IPS DF 4.7 (cell line): ENCODE measurements around the gene DPM2.

Experiments
- DNase-seq: peaks from one replicate; pipeline ENCODE4 v3.0.0-alpha.2; 2013; ENCODE audit warnings: low spot score; ENCODE audit errors: extremely low read depth

DPM2 gene

DNA sequence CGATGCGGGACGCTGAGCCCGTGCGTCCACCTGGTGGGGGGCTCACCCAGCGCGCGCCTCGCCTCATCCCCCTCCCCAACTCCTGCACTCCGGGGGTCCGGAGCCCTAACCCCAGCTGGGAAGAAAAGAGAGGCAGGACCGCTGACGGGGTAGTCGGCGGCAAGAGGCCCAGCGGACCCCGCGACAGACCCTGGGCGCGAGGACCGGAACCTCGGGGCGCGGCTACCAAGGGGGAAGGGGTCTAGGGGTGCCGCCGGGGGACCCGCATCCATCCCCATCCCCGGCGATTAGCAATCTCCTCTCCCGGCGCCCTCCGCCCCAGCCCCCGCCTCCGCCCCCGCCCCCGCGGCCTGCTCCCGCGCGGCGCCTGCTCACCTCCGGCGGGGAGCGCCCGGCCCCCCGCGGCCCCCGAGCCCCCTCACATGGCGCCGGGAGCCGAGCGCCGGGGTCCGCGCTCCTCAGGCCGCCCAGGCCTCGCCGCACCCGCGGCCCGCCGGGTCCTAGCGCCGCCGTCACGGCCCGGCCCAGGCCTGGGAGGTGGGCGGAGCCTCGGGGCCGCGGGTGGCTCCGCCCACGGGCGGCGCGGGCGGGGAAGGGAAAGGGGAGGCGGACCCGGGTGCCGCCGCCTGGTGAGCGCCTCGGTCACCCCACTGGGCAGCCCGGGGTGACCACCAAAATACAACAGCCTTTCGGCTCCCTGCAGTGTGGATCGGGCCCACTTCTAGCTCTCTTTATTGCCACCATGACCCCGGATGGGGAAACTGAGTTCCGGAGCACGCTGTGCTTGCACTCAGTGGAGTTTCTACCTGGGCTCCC lies 38.3 kb downstream of the DPM2 start, which contains the start of gene ST6GALNAC6:
Gene ST6GALNAC6 (minus strand): TSS at position 476 of the 816 bp plus-strand sequence. CDS start 1,622 bp downstream, outside the sequence.
- no peak for DNase-seq

DNA sequence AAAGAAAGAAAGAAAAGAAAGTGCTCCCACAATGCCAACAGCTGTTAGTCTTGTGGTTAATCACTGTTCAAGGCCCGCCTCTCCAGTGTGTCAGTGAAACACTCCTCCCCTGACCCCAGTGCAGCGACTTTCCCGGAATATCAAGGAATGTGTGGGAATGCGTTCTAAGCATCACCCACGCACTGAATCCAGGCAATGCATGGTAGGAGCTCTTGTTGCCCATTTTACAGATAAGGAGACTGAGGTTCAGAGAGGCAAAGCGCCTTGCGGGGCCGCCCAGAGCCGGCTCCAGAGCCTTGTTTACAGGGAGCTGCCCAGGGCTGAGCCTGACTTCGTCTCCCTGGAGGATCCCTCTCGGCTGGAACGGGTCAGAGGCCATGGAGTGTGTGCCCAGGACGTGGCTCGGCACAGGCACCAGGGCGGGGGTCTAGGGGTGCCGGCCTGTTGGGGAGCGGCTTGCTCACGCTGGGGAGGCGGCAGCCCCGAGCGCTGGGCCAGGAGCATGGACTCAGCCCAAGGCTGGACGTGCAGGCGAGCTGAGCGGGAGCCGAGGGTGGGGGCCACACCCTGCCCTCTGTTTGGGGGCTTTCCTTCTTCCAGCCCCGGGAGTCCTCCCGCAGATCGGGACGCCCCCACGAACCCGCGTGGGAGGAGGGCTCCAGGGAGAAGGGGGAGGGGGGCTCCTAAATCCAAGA lies 39.1 kb downstream of the DPM2 start:
- DNase-seq, result no peak

DNA sequence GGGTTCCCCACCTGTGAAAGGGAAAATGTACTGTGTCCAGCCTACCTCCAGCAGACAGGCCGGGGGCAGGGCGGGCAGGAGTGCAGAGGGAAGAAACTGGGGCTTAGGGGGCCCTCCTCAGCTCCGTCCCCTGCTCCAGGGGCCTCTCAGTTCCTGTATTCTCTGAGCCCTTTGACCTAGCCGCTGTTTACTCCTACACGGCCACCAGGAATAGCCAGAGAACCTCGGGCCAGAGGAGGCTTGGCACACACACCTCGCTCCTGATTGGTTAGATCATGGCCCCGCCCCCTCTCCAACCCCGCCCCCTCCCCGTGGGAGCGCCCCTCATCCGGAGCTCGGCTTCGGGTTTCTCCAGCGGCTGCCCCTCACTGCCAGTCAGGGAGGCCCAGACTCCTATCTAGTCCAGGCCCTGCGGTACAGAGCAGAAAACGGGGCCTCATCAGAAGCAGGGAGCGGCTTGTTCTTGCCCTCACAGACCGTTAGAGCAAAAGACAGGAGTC lies 40.4 kb downstream of the DPM2 start:
- no peak for DNase-seq

DNA sequence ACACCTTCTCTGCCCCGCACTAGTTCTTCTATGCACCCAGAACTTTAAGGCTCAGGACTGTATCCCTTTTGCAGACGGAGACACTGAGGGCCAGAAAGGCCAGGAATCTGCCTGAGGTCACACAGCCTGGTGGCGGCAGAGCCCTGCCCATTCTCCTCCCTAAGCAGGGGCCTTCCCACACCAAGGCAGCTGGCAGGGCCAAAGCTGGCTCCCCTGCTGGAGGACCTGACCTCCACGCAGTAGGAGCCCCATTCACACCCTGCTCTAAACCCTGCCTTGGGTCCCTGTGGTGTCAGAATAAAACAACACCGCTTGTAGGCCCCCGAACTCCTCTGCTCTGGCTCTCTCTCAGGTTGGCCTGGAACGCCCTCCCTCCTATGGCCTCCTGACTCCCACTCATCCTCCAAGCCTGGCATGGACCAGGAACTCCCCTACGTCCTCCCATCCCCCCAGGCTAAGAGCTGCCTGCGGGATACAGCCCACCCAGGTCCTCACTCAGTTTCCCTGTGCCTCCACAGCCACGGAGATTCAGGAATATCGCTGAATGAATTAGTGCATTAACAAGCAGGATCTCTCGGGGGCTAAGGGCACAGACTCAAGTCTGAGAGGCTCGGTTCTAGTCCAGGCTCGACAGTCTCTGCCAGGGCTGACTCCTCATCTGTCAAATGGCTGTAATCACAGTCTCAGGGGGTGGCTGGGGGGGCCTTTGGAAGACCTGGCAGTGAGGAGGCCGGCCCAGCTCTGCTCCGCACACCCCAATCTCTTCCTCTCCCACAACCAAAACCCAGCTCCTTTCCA lies 41.1 kb downstream of the DPM2 start:
- no peak for DNase-seq

DNA sequence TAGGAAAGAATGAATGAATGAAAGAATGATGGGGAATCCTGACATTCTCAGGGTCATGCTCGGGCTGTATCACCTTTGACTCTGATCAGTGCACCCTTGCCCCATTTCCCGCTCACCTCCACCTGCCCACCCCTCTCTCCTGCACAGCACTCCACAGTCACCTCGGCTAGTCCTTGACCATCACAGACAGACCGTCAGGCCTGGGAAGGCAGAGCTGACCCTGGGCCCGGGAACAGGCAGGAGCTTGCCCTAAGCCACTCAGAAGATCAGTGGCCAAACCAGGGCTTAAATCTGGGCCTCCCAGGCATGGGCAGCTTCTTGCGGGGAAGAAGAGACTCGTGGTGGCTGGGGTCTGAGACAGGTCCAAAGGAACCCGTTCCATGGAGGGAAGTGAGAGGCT lies 41.8 kb downstream of the DPM2 start:
- no peak for DNase-seq

DNA sequence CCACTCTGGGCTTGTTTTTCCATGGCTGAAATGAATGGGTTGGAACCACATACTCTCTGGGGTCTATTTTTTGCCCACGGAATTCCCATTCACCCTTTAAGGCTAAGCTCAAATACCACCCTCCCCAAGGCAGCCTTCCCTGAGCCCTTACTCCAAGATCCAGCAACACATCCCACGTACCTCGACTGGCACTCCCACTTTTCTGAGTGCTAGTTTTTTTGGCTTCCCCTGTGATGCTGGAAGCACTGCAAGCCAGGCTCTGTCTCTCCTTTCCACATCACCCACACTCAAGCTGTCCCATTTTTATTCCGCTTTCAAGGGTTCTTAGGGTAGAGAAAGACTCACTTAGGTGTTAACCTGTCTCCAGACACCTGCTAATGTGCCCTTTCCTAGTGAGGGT lies 44.3 kb downstream of the DPM2 start:
- no peak for DNase-seq

DNA sequence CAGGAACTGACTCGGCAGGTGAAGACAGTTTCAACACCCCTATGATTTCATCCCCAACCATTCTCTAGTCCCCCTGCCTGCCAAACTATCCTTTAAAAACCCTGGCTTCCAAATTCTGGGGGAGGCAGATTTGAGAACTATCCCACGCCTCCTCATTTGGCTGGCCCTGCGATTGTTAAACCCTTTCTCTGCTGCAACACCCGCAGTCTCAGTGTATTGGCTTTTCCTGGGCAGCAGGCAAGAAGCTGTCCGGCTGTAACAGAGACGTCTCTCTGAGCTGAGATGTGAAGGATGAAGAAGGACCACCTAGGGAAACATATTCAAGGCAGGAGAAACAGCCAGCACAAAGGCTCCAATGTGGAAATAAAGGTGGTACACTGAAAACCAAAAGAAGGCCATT lies 44.8 kb downstream of the DPM2 start:
- no peak for DNase-seq

DNA sequence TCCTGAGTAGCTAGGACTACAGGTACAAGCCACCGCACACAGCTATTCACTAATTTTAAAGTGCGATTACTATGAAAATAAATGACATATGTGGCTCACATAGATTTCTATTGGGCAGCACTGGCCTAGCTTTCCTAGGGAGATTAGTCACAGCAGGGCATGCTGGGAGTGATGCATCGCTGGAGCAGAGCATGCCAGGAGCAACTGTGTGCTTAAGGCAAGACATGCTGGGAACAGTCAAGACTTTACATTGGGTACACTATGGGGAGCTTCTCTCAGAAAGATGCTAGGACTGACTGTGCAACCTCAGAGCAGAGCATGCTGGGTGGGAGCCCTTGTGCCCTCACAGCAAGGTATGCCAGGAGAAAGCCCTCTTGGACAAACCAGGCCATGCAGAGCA lies 47.6 kb downstream of the DPM2 start:
- DNase-seq, result no peak

DNA sequence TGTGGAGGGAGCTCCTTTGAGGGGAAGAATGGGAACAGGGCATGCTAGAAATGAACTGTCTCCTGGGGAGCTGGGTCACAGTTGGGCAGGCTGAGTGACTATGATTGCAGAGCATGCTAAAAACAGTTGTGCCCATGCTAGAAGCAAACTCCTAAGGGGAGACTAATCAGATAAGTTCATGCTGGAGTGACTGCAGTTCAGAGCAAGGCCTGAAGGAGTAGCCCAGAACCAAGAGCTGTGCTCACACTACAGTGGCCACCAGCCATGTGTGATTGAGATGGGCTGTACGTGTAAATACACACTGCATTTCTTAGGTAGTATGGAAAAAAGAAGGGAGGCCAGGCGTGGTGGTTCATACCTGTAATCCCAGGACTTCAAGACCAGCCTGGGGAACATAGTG lies 49.9 kb downstream of the DPM2 start:
- DNase-seq, result no peak

DNA sequence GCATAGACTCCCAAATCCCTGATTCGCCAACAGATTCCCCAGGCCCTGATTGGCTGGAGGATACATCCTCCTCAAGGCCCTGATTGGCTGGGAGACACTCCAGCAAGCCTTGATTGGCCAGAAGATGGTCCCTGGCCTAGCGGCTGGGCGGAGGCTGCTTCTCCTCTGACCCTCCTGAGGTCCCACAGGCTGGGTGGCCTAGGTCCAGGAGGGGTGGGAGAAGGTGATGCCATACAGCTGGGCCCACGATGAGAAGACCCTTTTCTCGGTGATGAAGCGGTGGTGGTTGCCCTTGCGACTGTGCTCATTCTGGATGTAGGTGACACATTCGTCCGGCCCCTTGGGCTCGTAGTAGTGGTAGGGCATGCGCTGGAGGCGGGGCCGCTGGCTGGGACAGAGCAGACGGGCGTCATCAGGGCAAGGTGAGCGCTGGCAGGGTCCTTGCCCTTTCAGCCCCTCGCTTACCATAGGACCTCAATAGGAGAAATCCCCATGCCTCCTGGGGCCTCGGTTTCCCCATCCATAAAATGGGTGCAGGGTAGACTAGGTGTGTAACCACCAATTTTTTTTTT lies 51.2 kb downstream of the DPM2 start:
- DNase-seq, result no peak

DNA sequence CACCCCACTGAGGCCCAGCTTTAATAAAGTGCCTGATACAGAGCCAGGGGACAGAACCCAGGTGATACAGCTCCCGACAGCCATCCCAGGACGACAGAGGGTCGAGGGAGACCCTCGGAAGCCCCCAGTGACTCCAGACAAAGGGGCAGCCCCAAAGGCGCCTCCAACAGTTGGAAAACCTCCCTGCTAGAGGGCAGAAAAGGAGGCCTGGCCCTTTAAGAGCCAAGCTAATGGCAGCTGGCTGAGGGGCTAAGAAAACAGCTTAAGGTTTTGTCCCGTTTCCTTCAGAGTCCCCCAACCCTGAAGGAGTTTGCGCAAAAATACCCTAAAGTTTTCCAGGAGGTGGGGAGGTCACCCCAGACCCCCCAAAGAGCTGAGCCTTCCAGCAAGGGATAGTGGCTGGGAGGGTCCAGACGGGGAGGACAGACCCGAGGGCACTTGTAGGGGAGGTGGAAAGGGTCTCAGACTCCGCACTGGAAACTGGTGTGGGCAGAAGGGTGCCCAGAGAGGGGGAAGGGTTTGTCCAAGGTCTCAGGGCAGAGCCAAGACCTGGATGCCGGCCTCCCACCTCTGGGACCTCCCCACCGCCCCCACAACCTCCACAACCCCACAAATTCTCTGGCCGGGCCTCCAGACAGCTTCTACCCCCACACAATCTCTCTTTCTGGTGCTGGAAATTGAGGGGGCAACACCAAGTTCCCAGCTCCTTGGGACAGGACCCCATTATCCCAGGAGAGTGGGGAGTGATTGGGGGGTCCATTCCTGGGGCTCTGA lies 52.0 kb downstream of the DPM2 start:
- no peak for DNase-seq
